ENCODE results near the gene DHCR24.

DHCR24 gene

DNA sequence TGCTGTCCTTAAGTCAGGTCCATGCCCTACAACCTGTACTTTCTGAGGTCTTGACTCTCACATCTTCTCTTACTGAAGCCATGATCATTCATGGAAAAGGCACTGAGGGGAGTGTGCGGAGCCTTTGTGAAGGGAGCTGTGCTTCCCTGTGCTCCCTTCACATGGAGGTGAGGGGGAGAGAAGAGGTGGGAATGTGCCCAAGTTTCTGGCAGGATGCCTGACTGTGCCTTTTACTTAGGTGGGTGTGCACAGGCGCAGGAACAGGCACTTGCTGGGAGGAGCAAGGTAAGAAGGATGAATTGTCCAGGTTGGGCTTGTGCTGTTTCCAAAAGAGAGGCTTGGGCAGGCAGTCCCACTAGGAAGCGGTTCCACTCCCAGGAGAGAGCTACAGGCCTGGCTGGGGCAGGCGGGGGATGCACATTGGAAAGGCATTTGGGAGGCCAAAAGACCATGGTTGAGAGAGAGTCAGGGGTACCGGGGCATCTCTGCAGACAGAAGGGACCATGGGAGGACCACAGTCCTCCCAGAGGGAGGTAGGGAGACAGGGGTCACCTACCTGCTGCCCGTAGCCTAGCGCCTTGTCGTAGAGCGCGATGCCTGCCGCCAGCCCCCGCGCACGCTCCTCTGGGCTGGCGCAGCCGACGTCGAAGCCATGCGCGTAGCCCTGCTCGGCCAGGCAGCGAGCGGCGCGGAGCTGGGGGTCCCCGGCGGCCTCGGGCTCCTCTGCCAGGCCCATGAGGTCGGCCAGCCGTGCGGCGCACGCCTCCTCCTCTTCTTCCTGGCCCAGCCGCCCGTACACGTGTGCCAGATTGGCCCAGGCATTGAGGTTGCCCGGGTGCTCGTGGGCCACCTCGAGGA, 86.7 kb downstream of the DHCR24 start:
- DNase-seq (ENCODE audit: low spot score), result no peak
